Omental fat pad (tissue), 4 donors: ENCODE results near the gene CORIN. TPM values are rescaled to one million over a fixed set of nuclear protein-coding genes. Genes with fewer than 3 reads are reported as not detected.
A peak's percentile ranks its signal among the peaks of the same experiment; 100 is the strongest.

Experiments used
- ATAC-seq: fragments of 150-250 bp; one replicate; pipeline ENCODE4 v1.9.1; 2016; ENCODE audit warnings: mild to moderate bottlenecking, moderate library complexity; ENCODE audit not compliant: low FRiP score
- DNase-seq: peaks from one replicate; pipeline ENCODE4 v3.0.0-alpha.2; 2019; ENCODE audit warnings: low spot score
- total RNA-seq, 4 donors: library from RNA; depleted of rRNA; stranded (reverse); fragments of >200 nt; gene quantifications; one replicate each; pipeline ENCODE4 v1.1.0, GENCODE V29; 2016
- TF ChIP-seq, protein P1 (sequence below), 3 donors: fragments of 450-650 bp; IDR thresholded peaks; one replicate each; pipeline ENCODE4 v1.5.1; 2016 to 2017; ENCODE audit warnings: antibody characterized with exemption in 3 of 3, mild to moderate bottlenecking in 3 of 3, moderate library complexity in 2 of 3

CORIN gene
- total RNA-seq, 4 donors from 2014 or later: 0.28 to 0.48 TPM; not detected in 2

DNA sequence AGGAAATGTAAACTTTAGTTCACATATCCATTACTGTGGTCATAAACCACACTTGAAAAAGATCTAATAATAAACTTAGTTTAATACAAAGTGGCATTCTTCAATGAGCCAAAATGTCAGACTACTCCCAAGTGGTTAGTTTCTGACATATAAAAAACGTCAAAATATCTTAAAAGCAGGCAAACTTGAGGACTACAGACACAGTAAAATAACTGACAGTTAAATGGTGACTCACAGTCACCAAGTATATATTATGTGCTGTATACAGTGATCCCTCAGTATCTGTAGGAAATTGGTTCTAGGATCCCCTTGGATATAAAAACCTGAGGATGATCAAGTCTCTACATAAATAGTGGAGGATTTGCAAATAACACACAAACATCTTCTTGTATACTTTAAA, 11.6 kb upstream of the CORIN start:
- TF ChIP-seq, protein P1, sequence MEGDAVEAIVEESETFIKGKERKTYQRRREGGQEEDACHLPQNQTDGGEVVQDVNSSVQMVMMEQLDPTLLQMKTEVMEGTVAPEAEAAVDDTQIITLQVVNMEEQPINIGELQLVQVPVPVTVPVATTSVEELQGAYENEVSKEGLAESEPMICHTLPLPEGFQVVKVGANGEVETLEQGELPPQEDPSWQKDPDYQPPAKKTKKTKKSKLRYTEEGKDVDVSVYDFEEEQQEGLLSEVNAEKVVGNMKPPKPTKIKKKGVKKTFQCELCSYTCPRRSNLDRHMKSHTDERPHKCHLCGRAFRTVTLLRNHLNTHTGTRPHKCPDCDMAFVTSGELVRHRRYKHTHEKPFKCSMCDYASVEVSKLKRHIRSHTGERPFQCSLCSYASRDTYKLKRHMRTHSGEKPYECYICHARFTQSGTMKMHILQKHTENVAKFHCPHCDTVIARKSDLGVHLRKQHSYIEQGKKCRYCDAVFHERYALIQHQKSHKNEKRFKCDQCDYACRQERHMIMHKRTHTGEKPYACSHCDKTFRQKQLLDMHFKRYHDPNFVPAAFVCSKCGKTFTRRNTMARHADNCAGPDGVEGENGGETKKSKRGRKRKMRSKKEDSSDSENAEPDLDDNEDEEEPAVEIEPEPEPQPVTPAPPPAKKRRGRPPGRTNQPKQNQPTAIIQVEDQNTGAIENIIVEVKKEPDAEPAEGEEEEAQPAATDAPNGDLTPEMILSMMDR (IDR thresholded peaks at IDR 0.05): no peak
- no peak for ATAC-seq
- no peak for DNase-seq

DNA sequence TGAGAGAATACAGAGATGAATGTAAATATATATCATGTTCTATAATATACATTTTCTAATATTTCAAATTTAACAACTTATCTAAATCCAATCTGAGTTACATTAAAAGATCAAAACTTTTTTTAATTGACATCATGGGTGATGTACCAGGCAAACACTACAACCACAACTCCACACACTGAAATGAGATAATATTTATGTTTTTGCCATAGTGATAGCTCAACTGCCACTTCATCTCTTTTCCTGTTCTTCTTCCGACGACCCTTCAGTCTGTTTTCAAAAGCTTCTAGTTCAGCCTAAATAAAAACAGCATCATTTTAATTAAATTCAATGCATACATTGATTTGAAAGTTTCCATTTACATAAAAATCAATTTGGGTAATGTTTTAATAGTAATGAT, 10.2 kb upstream of the CORIN start:
- DNase-seq (no peak), ATAC-seq (no peak)
- TF ChIP-seq, protein P1 (IDR thresholded peaks at IDR 0.05): no peak

DNA sequence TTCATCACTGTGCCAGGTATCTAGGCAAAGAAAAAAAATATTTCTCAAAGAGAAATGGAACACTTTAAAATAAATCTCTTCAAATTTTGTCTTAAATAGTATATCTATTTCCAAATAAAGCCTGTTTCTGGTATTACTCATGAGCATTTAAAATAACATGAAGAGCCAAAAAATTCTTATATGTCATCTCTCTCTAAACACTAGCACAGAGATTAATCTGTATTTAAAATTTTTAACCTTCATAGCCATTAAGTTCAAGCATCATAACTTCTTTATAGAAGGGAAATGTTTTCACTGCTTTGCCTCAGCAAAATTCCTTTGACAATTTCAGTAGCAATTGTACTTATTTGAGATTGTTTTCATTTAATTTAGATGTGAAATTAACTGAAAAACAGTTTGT, 5.1 kb upstream of the CORIN start:
- TF ChIP-seq, protein P1 (IDR thresholded peaks at IDR 0.05): no peak
- ATAC-seq: no peak
- no peak for DNase-seq

GRCh38 chr4:47840291-47840690, 2.4 kb upstream of the CORIN start:
- ATAC-seq: no peak
- TF ChIP-seq, protein P1 (IDR thresholded peaks at IDR 0.05): no peak

DNA sequence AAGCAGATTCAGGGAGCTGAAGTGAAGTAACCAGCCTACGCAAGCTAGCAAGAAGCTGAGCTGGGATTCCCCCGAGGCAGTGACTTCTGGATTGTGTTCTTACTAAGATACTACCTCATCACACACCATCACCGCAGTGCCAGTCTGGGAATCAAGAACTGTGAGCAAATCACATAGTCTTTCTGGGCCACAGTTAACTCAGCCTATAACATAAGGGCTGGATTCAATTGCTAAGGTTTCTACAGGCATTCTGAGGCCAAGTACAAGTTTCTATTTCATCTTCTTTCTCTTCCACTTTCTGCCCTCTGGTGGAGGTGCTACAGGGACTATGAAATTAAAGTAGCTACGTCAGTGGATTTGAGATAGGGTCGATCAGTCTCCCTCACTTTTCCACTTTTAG, 1.4 kb upstream of the CORIN start:
- no peak for DNase-seq
- TF ChIP-seq, protein P1 (IDR thresholded peaks at IDR 0.05): no peak
- no peak for ATAC-seq

More at GRCh38 chr4:47840291-47840690, 2.4 kb upstream of the CORIN start:
- DNase-seq: no peak

- ATAC-seq (no peak), DNase-seq (no peak)
- TF ChIP-seq, protein P1 (IDR thresholded peaks at IDR 0.05): no peak
Measured at GRCh38 chr4:47838445-47838844, 578 bp upstream of the CORIN start.

GRCh38 chr4:47837094-47837907, 566 bp downstream of the CORIN start:
- DNase-seq (no peak), ATAC-seq (peak; percentile 42)
- TF ChIP-seq, protein P1 (IDR thresholded peaks at IDR 0.05): no peak
